ENCODE measurements around the gene UTP14C.
"Not testable (repeated sequence)": the region's sequence is repeated elsewhere in the genome, so short reads cannot be mapped to it uniquely, and the experiment has no call there.

UTP14C gene

GRCh38 chr13:52002361-52002760 lies 22.1 kb upstream of the UTP14C start:
- no peak for DNase-seq (ENCODE audit: low spot score)

GRCh38 chr13:52003541-52003940 lies 20.9 kb upstream of the UTP14C start:
- no peak for DNase-seq (ENCODE audit: low spot score)

DNA sequence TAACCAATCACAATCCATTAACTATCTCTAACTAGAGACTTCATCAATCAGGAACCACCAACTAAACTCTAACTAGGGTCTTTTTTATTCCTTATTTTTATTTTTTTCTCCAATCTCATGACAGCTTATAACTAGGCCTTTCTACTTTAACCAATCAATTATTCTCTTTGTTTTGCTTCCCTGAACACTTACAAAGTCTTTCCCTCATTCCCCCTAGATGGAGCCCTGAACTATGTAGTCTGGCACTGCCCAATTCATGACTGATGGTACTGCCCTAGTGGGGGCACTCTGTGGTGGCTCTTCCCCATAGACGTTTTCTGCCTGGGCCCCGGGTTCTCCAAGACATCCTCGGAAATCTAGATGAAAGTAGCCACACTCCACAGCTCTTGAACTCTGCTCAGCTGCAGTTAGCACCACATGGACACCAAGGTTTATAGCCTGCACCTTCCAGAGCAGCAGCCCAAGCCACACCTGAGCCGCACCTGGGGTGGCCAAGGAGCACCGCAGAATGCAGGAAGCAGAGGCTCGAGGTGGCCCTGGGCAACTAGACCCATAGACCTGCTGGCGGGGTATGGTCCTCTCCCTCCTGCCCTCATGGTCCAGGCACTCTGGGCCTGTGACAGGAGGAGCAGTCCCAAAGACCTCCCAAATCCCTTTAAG lies 19.9 kb upstream of the UTP14C start:
- no peak for DNase-seq (ENCODE audit: low spot score)

GRCh38 chr13:52005841-52006522 lies 18.5 kb upstream of the UTP14C start:
- DNase-seq (ENCODE audit: low spot score) = no peak

- no peak for DNase-seq (ENCODE audit: low spot score)
Observed at GRCh38 chr13:52006523-52007245, 17.8 kb upstream of the UTP14C start.

DNA sequence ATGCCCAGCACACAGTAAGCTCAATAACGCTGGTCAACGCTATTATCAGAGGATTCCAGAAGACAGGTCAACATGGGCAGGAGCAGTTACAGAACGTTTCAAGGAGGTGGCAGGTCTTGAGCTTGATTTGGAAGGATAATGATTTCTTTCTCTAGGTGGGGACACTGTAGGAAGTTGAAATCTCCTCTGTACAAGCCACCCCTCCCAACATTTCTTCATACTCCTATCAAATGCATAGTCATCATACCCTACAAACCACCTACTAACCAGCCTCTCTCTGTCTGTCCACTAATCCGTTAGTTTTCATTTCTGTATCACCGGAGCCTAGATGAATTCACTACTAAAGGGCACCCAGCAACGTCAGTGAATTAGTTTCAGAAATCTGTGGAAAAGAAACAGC lies 14.5 kb upstream of the UTP14C start:
- no peak for DNase-seq (ENCODE audit: low spot score)

DNA sequence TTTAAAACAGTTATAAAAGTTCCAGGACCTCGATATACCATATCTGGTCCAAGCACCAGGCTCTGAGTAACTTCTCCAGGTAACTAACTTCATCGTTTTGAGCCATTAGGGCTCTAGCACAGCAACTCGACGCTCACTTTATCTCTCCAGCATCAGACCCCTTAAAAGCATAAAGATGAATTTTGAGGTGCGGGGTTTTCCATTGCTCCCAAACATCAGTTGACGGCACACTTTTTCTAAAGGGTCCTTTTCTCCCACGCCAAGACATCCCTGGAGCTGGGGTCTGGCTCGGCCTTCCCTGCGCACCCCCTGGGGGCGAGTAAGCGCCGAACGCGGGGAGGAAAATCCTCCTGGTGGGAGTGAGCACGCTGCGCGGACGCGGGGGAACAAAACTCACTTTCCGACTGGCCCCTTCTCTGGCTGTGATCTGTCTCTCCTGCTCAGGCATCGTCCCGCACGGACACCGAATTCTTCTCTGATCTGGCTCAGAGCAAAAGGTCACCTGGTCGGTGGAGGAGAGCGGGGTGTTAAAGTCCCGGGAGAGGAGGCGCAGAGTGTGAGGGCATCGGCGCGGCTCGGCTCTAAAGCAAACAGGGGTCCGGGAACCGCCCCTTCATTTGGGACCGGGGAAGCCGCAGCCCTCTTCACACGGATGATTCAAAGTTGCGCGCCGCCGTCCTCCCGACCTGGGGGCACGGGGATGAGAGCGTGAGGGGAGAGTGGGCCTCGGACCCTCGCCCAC lies 13.4 kb upstream of the UTP14C start, which contains the start of gene ATP7B:
TSS of gene ATP7B (minus strand) at position 561 of the 742 bp plus-strand sequence. CDS start at position 448, 113 bp downstream.
- DNase-seq (ENCODE audit: low spot score) = peak; percentile 21

- DNase-seq (ENCODE audit: low spot score) = peak; percentile 99
Observed at GRCh38 chr13:52011632-52012511, 12.6 kb upstream of the UTP14C start, which contains the start of gene ALG11. Gene ALG11, plus strand, starts transcription at chr13:52012398. Its CDS starts 21 bp downstream, at chr13:52012419.

DNA sequence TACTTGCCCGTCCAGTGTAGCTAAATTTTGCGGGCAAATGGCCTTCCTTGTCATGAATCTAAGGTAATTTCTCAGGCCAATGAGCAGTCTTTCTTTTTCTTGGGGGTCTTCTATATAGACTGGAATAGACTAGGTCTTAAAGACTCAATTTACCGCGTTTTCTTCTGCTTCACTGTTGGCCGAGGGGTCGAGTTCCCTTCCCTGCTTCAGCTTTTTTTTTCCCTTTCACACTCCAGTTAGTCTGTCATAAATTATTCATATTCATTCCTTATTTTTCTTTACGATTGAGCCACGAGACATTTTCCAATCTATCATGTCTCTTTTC lies 12.0 kb upstream of the UTP14C start:
- no peak for DNase-seq (ENCODE audit: low spot score)

- DNase-seq (ENCODE audit: low spot score) = no peak
Observed at GRCh38 chr13:52016296-52016695, 8.2 kb upstream of the UTP14C start.

DNA sequence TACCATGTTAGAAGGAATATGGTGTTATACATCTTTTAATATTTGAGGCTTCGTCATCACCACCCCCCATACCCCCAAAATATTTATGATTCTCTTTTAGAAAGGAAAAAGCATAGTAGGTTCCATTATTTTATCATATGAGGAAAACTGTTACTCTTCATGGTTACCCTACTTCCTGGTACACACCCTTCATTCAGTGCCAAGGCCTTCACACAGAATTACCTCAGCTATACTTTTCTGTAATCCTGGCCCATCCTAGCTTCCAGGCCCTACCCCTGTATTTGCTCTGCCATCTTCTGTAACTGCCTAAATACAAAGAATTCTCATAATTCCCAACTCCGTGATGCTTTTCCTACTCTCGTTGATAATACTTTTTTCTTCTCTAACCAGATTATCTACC lies 4.3 kb upstream of the UTP14C start:
- DNase-seq (ENCODE audit: low spot score) = no peak

DNA sequence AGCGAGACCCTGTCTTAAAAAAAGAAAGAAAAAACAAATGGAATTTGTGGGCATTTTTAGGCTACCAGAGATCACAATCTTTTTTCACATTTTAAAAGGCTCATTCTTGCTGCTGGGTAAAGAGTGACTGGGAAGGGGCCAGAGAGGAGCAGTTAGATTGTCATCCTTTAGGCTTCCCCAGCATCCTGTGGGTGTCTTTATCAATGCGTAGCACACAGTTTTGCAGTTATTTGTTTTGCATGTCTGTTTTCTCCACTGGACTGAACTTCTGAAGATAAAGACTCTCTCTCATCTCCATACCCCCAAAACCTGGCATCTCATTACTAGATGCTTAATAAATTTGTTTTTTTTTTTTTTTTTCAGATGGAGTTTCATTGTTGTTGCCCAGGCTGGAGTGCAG lies 2.1 kb upstream of the UTP14C start:
- DNase-seq (ENCODE audit: low spot score) = no peak

DNA sequence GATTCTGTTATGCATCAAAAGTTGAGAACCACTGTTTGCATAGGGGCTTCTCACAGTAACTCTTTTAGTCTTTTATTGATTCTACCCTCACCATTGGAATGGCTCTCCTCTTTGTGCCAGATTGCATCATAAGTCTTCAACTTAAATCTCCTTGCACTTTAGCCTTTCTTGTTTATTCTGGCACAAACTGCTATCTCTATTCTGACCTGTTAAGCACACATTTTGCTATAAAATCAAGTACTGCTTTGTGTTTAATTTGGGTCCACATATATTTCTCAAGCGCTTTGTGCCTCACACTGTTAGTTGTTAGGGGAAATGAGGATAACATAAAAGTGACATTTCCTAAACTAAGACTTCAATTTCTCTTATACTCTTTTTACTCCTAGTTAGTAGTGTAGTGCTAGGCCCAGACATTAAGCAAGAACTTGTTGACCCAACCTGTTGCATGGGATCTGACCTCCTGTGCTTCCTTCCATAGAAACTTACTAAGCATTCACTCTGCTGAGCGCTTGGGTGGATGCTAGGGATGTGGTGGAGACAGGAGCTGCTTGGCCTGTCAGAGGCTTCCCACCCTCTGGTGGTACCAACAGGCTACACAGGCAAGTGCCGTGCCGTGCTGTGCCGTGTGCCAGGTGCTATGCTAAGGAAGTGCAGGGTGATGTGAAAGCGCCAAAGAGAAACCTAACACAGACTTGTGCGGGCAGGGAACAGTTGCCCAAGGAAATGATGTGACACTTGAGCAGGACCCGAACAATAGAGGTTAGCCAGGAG lies 1.2 kb downstream of the UTP14C start:
- no peak for DNase-seq (ENCODE audit: low spot score)

DNA sequence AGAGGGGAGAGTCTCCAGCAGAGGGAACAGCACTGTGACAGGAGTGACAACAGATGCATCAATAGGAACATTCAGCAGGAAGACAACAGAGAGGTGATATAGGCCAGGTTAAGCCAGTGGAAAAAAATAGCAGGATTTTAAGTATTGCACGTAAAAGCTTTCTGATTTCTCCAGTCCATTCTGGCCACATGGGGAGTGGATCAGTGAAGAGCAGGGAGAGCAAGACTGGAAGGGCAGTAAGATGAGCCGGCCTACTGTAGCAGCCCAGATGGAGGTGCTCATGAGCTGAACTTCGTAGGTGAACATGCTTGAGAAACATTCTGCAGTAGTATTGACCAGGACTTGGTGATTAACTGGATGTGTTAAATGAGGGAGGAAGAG lies 1.7 kb downstream of the UTP14C start:
- DNase-seq (ENCODE audit: low spot score) = no peak

DNA sequence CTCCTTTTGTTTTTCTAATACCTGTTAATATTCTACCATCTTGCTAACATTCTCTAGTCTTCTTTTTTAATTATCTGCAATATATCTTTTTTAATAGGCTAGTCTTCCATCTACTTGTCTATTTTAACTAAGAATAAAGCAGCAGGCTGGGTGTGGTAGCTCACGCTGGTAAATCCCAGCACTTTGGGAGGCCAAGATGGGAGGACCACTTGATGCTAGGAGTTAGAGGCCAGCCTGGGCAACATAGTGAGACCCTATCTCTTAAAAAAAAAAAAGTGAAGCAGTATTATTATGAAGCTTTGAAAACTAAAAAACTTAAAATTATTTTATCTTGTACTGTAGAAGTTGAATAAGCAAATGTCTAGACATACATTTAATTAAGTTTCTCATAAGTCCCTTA lies 3.3 kb downstream of the UTP14C start:
- DNase-seq (ENCODE audit: low spot score) = no peak

DNA sequence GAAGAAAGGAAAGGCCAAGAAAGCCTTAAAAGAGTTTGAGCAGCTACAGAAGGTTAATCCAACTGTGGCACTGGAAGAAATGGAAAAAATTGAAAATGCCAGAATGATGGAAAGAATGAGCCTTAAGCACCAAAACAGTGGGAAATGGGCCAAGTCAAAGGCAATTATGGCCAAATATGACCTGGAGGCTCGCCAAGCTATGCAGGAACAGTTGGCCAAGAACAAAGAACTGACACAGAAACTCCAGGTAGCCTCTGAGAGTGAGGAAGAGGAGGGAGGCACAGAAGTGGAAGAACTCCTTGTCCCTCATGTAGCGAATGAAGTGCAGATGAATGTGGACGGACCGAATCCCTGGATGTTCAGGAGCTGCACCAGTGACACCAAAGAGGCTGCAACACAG lies 5.1 kb downstream of the UTP14C start:
- DNase-seq (ENCODE audit: low spot score) = no peak

DNA sequence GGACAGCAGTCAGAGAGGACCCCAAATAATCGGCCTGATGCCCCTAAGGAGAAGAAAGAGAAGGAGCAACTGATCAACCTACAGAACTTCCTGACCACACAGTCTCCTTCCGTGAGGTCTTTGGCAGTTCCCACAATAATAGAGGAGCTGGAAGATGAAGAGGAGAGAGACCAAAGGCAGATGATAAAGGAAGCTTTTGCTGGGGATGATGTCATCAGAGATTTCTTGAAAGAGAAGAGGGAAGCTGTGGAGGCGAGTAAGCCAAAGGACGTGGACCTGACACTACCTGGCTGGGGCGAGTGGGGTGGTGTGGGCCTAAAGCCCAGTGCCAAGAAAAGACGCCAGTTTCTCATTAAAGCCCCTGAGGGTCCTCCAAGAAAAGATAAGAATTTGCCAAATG lies 5.9 kb downstream of the UTP14C start:
- DNase-seq (ENCODE audit: low spot score) = not testable (repeated sequence)

DNA sequence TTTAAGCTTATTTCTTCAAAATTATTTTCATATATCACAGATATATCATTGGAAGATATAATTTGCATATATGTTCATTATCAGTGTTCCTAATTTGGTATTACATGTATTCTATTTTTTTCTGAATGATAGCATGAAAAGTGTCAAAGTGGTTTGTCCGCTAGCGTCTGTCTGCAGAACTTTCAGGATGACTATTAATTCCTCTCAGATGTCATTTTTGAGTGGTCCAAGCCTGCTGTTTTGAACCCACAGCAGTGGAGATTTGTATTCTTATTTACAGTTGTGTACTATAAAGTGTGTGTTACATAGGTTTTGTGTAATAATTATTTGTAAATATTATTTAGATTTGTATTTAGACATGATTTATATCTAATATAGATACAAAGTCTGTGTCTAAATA lies 8.5 kb downstream of the UTP14C start:
- DNase-seq (ENCODE audit: low spot score) = no peak

DNA sequence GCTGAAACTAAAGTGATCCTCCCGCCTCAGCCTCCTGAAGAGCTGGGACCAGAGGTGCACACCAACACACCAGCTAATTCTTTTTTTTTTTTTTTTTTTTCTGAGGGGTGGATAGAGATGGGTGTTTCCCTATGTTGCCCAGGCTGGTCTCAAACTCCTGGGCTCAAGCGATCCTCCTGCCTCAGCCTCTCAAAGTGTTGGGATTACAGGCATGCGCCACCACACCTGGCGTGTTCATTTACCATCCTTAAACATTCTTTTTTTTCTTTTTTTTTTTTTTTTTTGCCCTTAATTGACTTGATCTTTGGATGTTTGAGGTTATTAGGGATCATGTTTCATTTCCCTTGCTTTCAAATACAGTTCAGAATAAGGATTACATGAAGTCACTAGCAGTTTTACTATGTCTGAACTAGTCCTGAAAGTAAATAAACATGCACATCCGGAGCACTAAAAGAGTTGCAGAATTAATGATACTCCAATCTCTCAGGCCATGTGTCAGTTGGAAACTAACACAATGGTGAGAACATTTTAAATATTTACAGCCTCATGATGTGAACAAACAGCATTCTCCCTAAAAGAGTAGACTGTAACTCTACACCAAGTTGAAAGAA lies 10.2 kb downstream of the UTP14C start:
- no peak for DNase-seq (ENCODE audit: low spot score)

DNA sequence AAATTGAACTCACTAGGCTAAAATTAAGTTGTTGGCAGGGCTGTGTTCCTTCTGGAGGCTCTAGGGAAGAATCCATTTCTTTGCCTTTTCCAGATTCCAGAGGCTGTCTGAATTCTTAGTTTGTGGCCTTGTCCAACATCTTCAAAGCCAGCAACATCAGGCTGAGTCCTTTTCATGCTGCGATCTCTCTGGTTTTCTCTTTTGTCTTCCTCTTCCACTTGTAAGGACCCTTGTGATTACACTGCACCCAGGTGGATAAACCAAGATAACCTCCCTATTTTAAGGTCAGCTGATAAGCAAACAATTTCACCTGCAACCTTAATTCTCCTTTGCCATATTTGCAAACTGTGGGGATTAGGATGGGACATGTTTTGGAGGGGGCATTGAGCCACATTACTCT lies 11.5 kb downstream of the UTP14C start:
- no peak for DNase-seq (ENCODE audit: low spot score)
